ENCODE results near the gene NMS. TPM values are rescaled to one million over a fixed set of nuclear protein-coding genes. Genes with fewer than 3 reads are reported as not detected.

NMS gene
- total and polyA plus RNA-seq, 2 of the 13 experiments (the other 11 are each of a cell fraction or from before 2014, with no cell fraction given): not detected

- TF ChIP-seq HMGXB3 (CRISPR knock-in tag; IDR thresholded peaks at IDR 0.05; ENCODE audit: borderline replicate concordance) (no peak), ETV6 (CRISPR knock-in tag; conservative IDR thresholded peaks at IDR 0.05) (peak; percentile 80; the same call in 1 of the 2 replicates), ZKSCAN5 (CRISPR knock-in tag; IDR thresholded peaks at IDR 0.05) (no peak), ZFYVE20 (CRISPR knock-in tag; IDR thresholded peaks at IDR 0.05; ENCODE audit: borderline replicate concordance, low read depth) (0 out of 2 replicates have a peak, but pooled peaks have one; percentile 53), ARHGAP35 (CRISPR knock-in tag; IDR thresholded peaks at IDR 0.05; ENCODE audit: borderline replicate concordance) (0 out of 2 replicates have a peak, but pooled peaks have one; percentile 77), CENPT (CRISPR knock-in tag; IDR thresholded peaks at IDR 0.05; ENCODE audit: low read depth) (no peak), MEIS1 (CRISPR knock-in tag; IDR thresholded peaks at IDR 0.05; ENCODE audit: borderline replicate concordance) (no peak), HNF1A (IDR thresholded peaks at IDR 0.05; ENCODE audit: low read depth) (no peak), HNF1A (CRISPR knock-in tag; IDR thresholded peaks at IDR 0.05; ENCODE audit: borderline replicate concordance) (no peak), ZNF768 (CRISPR knock-in tag; IDR thresholded peaks at IDR 0.05) (no peak), ZBTB1 (CRISPR knock-in tag; IDR thresholded peaks at IDR 0.05; ENCODE audit: borderline replicate concordance) (no peak), TFAP4 (IDR thresholded peaks at IDR 0.05; ENCODE audit: borderline replicate concordance, low read depth) (no peak), ARID2 (CRISPR knock-in tag; IDR thresholded peaks at IDR 0.05; ENCODE audit: borderline replicate concordance) (0 out of 2 replicates have a peak, but pooled peaks have one; percentile 35), DPF2 (CRISPR knock-in tag; IDR thresholded peaks at IDR 0.05; ENCODE audit: borderline replicate concordance, low read depth) (no peak), ZNF777 (CRISPR knock-in tag; IDR thresholded peaks at IDR 0.05) (0 out of 2 replicates have a peak, but pooled peaks have one; percentile 27), ZUFSP (CRISPR knock-in tag; IDR thresholded peaks at IDR 0.05; ENCODE audit: borderline replicate concordance) (no peak), KAT8 (CRISPR knock-in tag; IDR thresholded peaks at IDR 0.05) (0 out of 2 replicates have a peak, but pooled peaks have one; percentile 38), ZNF263 (CRISPR knock-in tag; IDR thresholded peaks at IDR 0.05) (0 out of 2 replicates have a peak, but pooled peaks have one; percentile 30)
Measured at GRCh38 chr2:100470898-100471514, 724 bp downstream of the NMS start (continued).
